Measurements from ENCODE around the gene PHC2.

- TF ChIP-seq TRIM28 (IDR thresholded peaks at IDR 0.05) (no peak), CTCF (IDR thresholded peaks at IDR 0.05 in 2 of 3, conservative IDR thresholded peaks at IDR 0.05 in 1 of 3; ENCODE audit: insufficient read depth in 2 of 3, low read depth in 1 of 3, low read length in 3 of 3) (no peak), MAFK (IDR thresholded peaks at IDR 0.05; ENCODE audit: low read length) (no peak), ELF1 (tag; IDR thresholded peaks at IDR 0.05) (no peak)
Measured at GRCh38 chr1:33443080-33443704, 12.3 kb upstream of the PHC2 start.

All from K562 (cell line).